GM23248 (cell line): ENCODE measurements around the gene CFAP20DC. TPM values are rescaled to one million over a fixed set of nuclear protein-coding genes. Genes with fewer than 3 reads are reported as not detected.
A peak's percentile ranks its signal among the peaks of the same experiment; 100 is the strongest.
"Not testable (repeated sequence)": the region's sequence is repeated elsewhere in the genome, so short reads cannot be mapped to it uniquely, and the experiment has no call there.

Experiments used
- DNase-seq: peaks from one replicate; pipeline ENCODE4 v3.0.0-alpha.2; 2015
- H2AFZ ChIP-seq: fragments of 200-600 bp; sonication (generic); 2 replicates; pipeline ENCODE4 v1.6.1; 2016; ENCODE audit warnings: antibody characterized with exemption
- H3F3A ChIP-seq: fragments of 200-600 bp; sonication (generic); 2 replicates; pipeline ENCODE4 v1.6.1; 2016; ENCODE audit warnings: mild to moderate bottlenecking, antibody characterized with exemption, mixed run types; ENCODE audit not compliant: insufficient read depth
- H3K27ac ChIP-seq: fragments of 200-600 bp; sonication (generic); 2 replicates; pipeline ENCODE4 v1.5.1; 2016; ENCODE audit warnings: mild to moderate bottlenecking
- H3K27me3 ChIP-seq: fragments of 200-600 bp; sonication (generic); replicated peaks from 2 replicates; pipeline ENCODE4 v1.6.1; 2016; ENCODE audit warnings: mild to moderate bottlenecking; ENCODE audit not compliant: insufficient read depth
- H3K36me3 ChIP-seq: fragments of 200-600 bp; sonication (generic); 2 replicates; pipeline ENCODE4 v1.6.1; 2016; ENCODE audit warnings: low read depth, mild to moderate bottlenecking
- H3K4me1 ChIP-seq: fragments of 200-600 bp; sonication (generic); 2 replicates; pipeline ENCODE4 v1.6.1; 2016; ENCODE audit warnings: mild to moderate bottlenecking; ENCODE audit not compliant: insufficient read depth
- H3K4me2 ChIP-seq: fragments of 200-600 bp; sonication (generic); one replicate; pipeline ENCODE4 v1.6.1; 2016; ENCODE audit warnings: mild to moderate bottlenecking; ENCODE audit not compliant: unreplicated experiment
- H3K4me3 ChIP-seq: fragments of 200-600 bp; sonication (generic); 2 replicates; pipeline ENCODE4 v1.5.1; 2016; ENCODE audit warnings: mild to moderate bottlenecking
- H3K79me2 ChIP-seq: fragments of 200-600 bp; sonication (generic); 2 replicates; pipeline ENCODE4 v1.6.1; 2016; ENCODE audit warnings: mild to moderate bottlenecking; ENCODE audit not compliant: insufficient read depth
- H3K9ac ChIP-seq: fragments of 200-600 bp; sonication (generic); 2 replicates; pipeline ENCODE4 v1.6.1; 2016; ENCODE audit warnings: mild to moderate bottlenecking
- H3K9me2 ChIP-seq: fragments of 200-600 bp; sonication (generic); 2 replicates; pipeline ENCODE4 v1.6.1; 2016; ENCODE audit warnings: mixed run types, mild to moderate bottlenecking, moderate library complexity; ENCODE audit not compliant: insufficient read depth
- H3K9me3 ChIP-seq: fragments of 200-600 bp; sonication (generic); one replicate; pipeline ENCODE4 v1.6.1; 2017; ENCODE audit warnings: low read depth
- H4K20me1 ChIP-seq: fragments of 200-600 bp; sonication (generic); 2 replicates; pipeline ENCODE4 v1.6.0; 2016; ENCODE audit not compliant: insufficient read depth
- EZH2 ChIP-seq: fragments of 200-600 bp; sonication (generic); IDR thresholded peaks from 2 replicates; pipeline ENCODE4 v1.6.1; 2018; ENCODE audit warnings: antibody characterized with exemption, mild to moderate bottlenecking; ENCODE audit not compliant: insufficient read depth, poor library complexity, severe bottlenecking
- EZH2phosphoT487 ChIP-seq: fragments of 200-600 bp; sonication (generic); IDR thresholded peaks from 2 replicates; pipeline ENCODE4 v1.6.1; 2018; ENCODE audit warnings: antibody characterized with exemption, moderate library complexity, mild to moderate bottlenecking, low read depth; ENCODE audit not compliant: insufficient read depth
- WGBS, 2 experiments: methylation state at CpG; one replicate each; pipeline ENCODE4 v1.1.6; 2015 to 2017; ENCODE audit warnings: low lambda C conversion rate in 2 of 2, low coverage in 1 of 2; ENCODE audit errors: missing lambda C conversion rate in 2 of 2; 5-methylcytosine and 5-hydroxymethylcytosine counted together
- in situ Hi-C: fragments of 300-500 bp; cut with MboI; formaldehyde crosslinking; loops from 2 replicates; pipeline ENCODE4 v1.15.0; 2020
- polyA plus RNA-seq: library from polyadenylated mRNA; unstranded; fragments of >200 nt; fragmentation: Nextera tagmentation; extraction: Ambion mirVana; gene quantifications from 2 replicates; pipeline ENCODE4 v1.2.1, GENCODE V29; 2016
- total RNA-seq: library from RNA; depleted of rRNA; stranded (reverse); fragments of >200 nt; shearing (Covaris generic); gene quantifications from 2 replicates; pipeline ENCODE4 v1.2.3, GENCODE V29; 2014

Gene CFAP20DC
- total and polyA plus RNA-seq, 2 experiments from 2014 or later: 1.9 to 2.9 TPM

- DNase-seq: no peak
- Histone ChIP-seq H3K27ac (no peak overlapping the region), H3K4me2 (no peak overlapping the region), H3F3A (no peaks in the 10 kb centered on the region), H3K9ac (no peak overlapping the region), H3K36me3 (no peaks in the 10 kb centered on the region), H3K4me1 (no peaks in the 10 kb centered on the region), H2AFZ (no peak overlapping the region), H3K27me3 (no peaks in the 10 kb centered on the region), H3K79me2 (no peaks in the 10 kb centered on the region), H4K20me1 (no peaks in the 10 kb centered on the region), H3K9me2 (no peaks in the 10 kb centered on the region), H3K4me3 (no peak overlapping the region), H3K9me3 (no peaks in the 10 kb centered on the region)
- in situ Hi-C loops: no loop called here
- TF ChIP-seq EZH2phosphoT487: no peak
- TF ChIP-seq EZH2: no peak
- 66 to 82% methylated on average over 3 of the region's 3 CpGs for WGBS, 2 experiments
Measured at GRCh38 chr3:59064728-59065127, 14.9 kb upstream of the CFAP20DC start.

- TF ChIP-seq EZH2: no peak
- TF ChIP-seq EZH2phosphoT487: no peak
- H3K4me1 ChIP-seq: no peaks in the 10 kb centered on the region
- no peaks in the 10 kb centered on the region for H3K9me3 ChIP-seq
- H4K20me1 ChIP-seq: no peaks in the 10 kb centered on the region
- H3K4me2 ChIP-seq: no peak overlapping the region
- H3K9me2 ChIP-seq: no peaks in the 10 kb centered on the region
- H3K27me3 ChIP-seq: no peaks in the 10 kb centered on the region
- no peak overlapping the region for H3K9ac ChIP-seq
- 92% methylated on average over 2 of the region's 2 CpGs for WGBS, 2 experiments
- no peak for DNase-seq
- H3K27ac ChIP-seq: no peak overlapping the region
- no peak overlapping the region for H2AFZ ChIP-seq
- in situ Hi-C loops: no loop called here
- H3K36me3 ChIP-seq: no peaks in the 10 kb centered on the region
- H3F3A ChIP-seq: no peaks in the 10 kb centered on the region
- no peak overlapping the region for H3K4me3 ChIP-seq
- H3K79me2 ChIP-seq: no peaks in the 10 kb centered on the region
Measured at GRCh38 chr3:59064276-59064675, 14.5 kb upstream of the CFAP20DC start.

- Histone ChIP-seq H3K27me3 (no peaks in the 10 kb centered on the region), H3K27ac (no peak overlapping the region), H3K9me3 (no peaks in the 10 kb centered on the region), H3K79me2 (no peaks in the 10 kb centered on the region), H3K9me2 (no peaks in the 10 kb centered on the region), H3K4me2 (no peak overlapping the region), H3K4me1 (no peaks in the 10 kb centered on the region), H3K4me3 (no peak overlapping the region), H3K9ac (no peak overlapping the region), H4K20me1 (no peaks in the 10 kb centered on the region), H3F3A (0 out of 2 replicates have a peak, but pooled peaks cover 6% of the 10 kb centered on the region), H2AFZ (no peak overlapping the region), H3K36me3 (no peaks in the 10 kb centered on the region)
- 64 to 76% methylated on average over 2 of the region's 2 CpGs for WGBS, 2 experiments
- in situ Hi-C loops: no loop called here
- TF ChIP-seq EZH2: no peak
- TF ChIP-seq EZH2phosphoT487: no peak
- DNase-seq: peak; percentile 39
Measured at GRCh38 chr3:59056706-59057105, 6.9 kb upstream of the CFAP20DC start.

GRCh38 chr3:59052803-59053411 lies 3.1 kb upstream of the CFAP20DC start:
- 48% methylated on average over 2 of the region's 2 CpGs for WGBS, 2 experiments
- Histone ChIP-seq H2AFZ (no peak overlapping the region), H3K27ac (no peak overlapping the region), H3K36me3 (no peaks in the 10 kb centered on the region), H3K4me1 (no peaks in the 10 kb centered on the region), H3K79me2 (no peaks in the 10 kb centered on the region), H3F3A (0 out of 2 replicates have a peak, but pooled peaks cover 6% of the 10 kb centered on the region), H3K4me2 (no peak overlapping the region), H3K9me2 (no peaks in the 10 kb centered on the region), H4K20me1 (no peaks in the 10 kb centered on the region), H3K9ac (no peak overlapping the region), H3K27me3 (no peaks in the 10 kb centered on the region), H3K9me3 (no peaks in the 10 kb centered on the region), H3K4me3 (no peak overlapping the region)
- peak; percentile 75 for DNase-seq
- in situ Hi-C loops: no loop called here
- TF ChIP-seq EZH2 (no peak), EZH2phosphoT487 (no peak)

- H3K4me2 ChIP-seq, H3F3A ChIP-seq, H3K9me3 ChIP-seq, H3K9ac ChIP-seq, H4K20me1 ChIP-seq, H3K4me1 ChIP-seq, H3K79me2 ChIP-seq, DNase-seq, H3K9me2 ChIP-seq, H3K36me3 ChIP-seq, H3K4me3 ChIP-seq, H3K27ac ChIP-seq, in situ Hi-C loops, H3K27me3 ChIP-seq: not testable (repeated sequence)
- peak overlapping the region; percentile 98; the same call in 1 of the 2 replicates for H2AFZ ChIP-seq
- WGBS, 2 experiments: 94 to 95% methylated on average over 23 to 28 of the region's 36 CpGs
Measured at GRCh38 chr3:59050811-59051414, 1.1 kb upstream of the CFAP20DC start.
